Measurements from ENCODE around the gene CCDC157. TPM values are rescaled to one million over a fixed set of nuclear protein-coding genes. Genes with fewer than 3 reads are reported as not detected.

Gene CCDC157
- total RNA-seq, 6 donors from 2014 or later: 3.3 to 16.8 (median 7.9) TPM

GRCh38 chr22:30332551-30332950 is 24.3 kb upstream of the CCDC157 start:
- no peak for ATAC-seq (ENCODE audit: low FRiP score in 2 of 2)
- Histone ChIP-seq H3K4me3 (no peak overlapping the region), H3K4me1 (peaks cover 1 to 9% (median 3%) of the 10 kb centered on the region in 4 donors), H3K27ac (no peak overlapping the region), H3K36me3 (peaks cover 42 to 71% (median 61%) of the 10 kb centered on the region in 4 donors), H3K9me3 (no peaks in the 10 kb centered on the region), H3K27me3 (no peaks in the 10 kb centered on the region)
- TF ChIP-seq EP300 (IDR thresholded peaks at IDR 0.05) (no peak), CTCF (IDR thresholded peaks at IDR 0.05) (no peak), POLR2A (IDR thresholded peaks at IDR 0.05) (no peak)
- WGBS, 2 donors: 86 to 92% methylated on average over 2 to 5 of the region's 5 CpGs
- no peak for DNase-seq

- 91% methylated on average over 2 of the region's 2 CpGs for WGBS, 2 donors
- H3K4me3 ChIP-seq: no peak overlapping the region
- ATAC-seq (ENCODE audit: low FRiP score in 2 of 2): no peak
- no peaks in the 10 kb centered on the region for H3K27me3 ChIP-seq
- DNase-seq: no peak
- no peak overlapping the region for H3K27ac ChIP-seq
- peaks cover 48 to 77% (median 67%) of the 10 kb centered on the region in 4 donors for H3K36me3 ChIP-seq
- H3K4me1 ChIP-seq: peaks cover 0 to 3% (median 0%) of the 10 kb centered on the region in 4 donors
- no peak for TF ChIP-seq EP300 (IDR thresholded peaks at IDR 0.05)
- no peak for TF ChIP-seq POLR2A (IDR thresholded peaks at IDR 0.05)
- TF ChIP-seq POLR2AphosphoS5 (IDR thresholded peaks at IDR 0.05): no peak
- no peak for TF ChIP-seq CTCF (IDR thresholded peaks at IDR 0.05)
- no peaks in the 10 kb centered on the region for H3K9me3 ChIP-seq
Measured at GRCh38 chr22:30332994-30333706, 23.7 kb upstream of the CCDC157 start.

GRCh38 chr22:30333707-30334087 is 23.1 kb upstream of the CCDC157 start:
- H3K36me3 ChIP-seq: peaks cover 51 to 82% (median 72%) of the 10 kb centered on the region in 4 donors
- TF ChIP-seq EP300 (IDR thresholded peaks at IDR 0.05) (no peak), POLR2AphosphoS5 (IDR thresholded peaks at IDR 0.05) (no peak), POLR2A (IDR thresholded peaks at IDR 0.05) (no peak), CTCF (IDR thresholded peaks at IDR 0.05) (no peak)
- 92 to 93% methylated on average over 3 of the region's 3 CpGs for WGBS, 2 donors
- DNase-seq (no peak), ATAC-seq (ENCODE audit: low FRiP score in 2 of 2) (no peak)
- H3K27ac ChIP-seq: no peak overlapping the region
- no peaks in the 10 kb centered on the region for H3K27me3 ChIP-seq
- no peak overlapping the region for H3K4me3 ChIP-seq
- no peaks in the 10 kb centered on the region for H3K9me3 ChIP-seq
- H3K4me1 ChIP-seq: no peaks in the 10 kb centered on the region

- DNase-seq (no peak), ATAC-seq (ENCODE audit: low FRiP score in 2 of 2) (no peak)
- Histone ChIP-seq H3K36me3 (peaks cover 59 to 90% (median 82%) of the 10 kb centered on the region in 4 donors), H3K4me3 (no peak overlapping the region), H3K9me3 (no peaks in the 10 kb centered on the region), H3K27ac (no peak overlapping the region), H3K4me1 (no peaks in the 10 kb centered on the region), H3K27me3 (no peaks in the 10 kb centered on the region)
- TF ChIP-seq POLR2A (IDR thresholded peaks at IDR 0.05): no peak
- no peak for TF ChIP-seq POLR2AphosphoS5 (IDR thresholded peaks at IDR 0.05)
- no peak for TF ChIP-seq EP300 (IDR thresholded peaks at IDR 0.05)
- no peak for TF ChIP-seq CTCF (IDR thresholded peaks at IDR 0.05)
- WGBS, 2 donors: 84% methylated on average over 4 of the region's 4 CpGs
Measured at GRCh38 chr22:30334646-30335045, 22.2 kb upstream of the CCDC157 start.

- ATAC-seq (ENCODE audit: low FRiP score in 2 of 2) (no peak), DNase-seq (no peak)
- Histone ChIP-seq H3K27ac (no peak overlapping the region), H3K36me3 (peaks cover 65 to 94% (median 88%) of the 10 kb centered on the region in 4 donors), H3K27me3 (no peaks in the 10 kb centered on the region), H3K9me3 (no peaks in the 10 kb centered on the region), H3K4me3 (no peak overlapping the region), H3K4me1 (no peaks in the 10 kb centered on the region)
- 100% methylated on average over 1 of the region's 1 CpG for WGBS, 2 donors
- TF ChIP-seq POLR2A (IDR thresholded peaks at IDR 0.05): no peak
Measured at GRCh38 chr22:30335236-30335635, 21.6 kb upstream of the CCDC157 start.

Data from upper lobe of left lung (tissue), 6 donors.